Gastrocnemius medialis (tissue), 4 donors: ENCODE results near the gene VAMP4.
"Not testable (repeated sequence)": the region's sequence is repeated elsewhere in the genome, so short reads cannot be mapped to it uniquely, and the experiment has no call there.

Source experiments
- CTCF ChIP-seq, 5 experiments: fragments of 450-650 bp in 3 of 5; fragments of 200-600 bp in 2 of 5; sonication (generic) in 2 of 5; IDR thresholded peaks in 4 of 5; conservative IDR thresholded peaks in 1 of 5; 1 replicate in 4 of 5; 2 replicates in 1 of 5; pipeline ENCODE4 v1.5.1; 2016 to 2019; ENCODE audit warnings: antibody characterized with exemption in 5 of 5, mild to moderate bottlenecking in 3 of 5, moderate library complexity in 3 of 5
- POLR2A ChIP-seq, 2 donors: fragments of 450-650 bp; IDR thresholded peaks; one replicate each; pipeline ENCODE4 v1.6.1; 2017; ENCODE audit warnings: antibody characterized with exemption in 2 of 2, mild to moderate bottlenecking in 2 of 2, moderate library complexity in 2 of 2

GRCh38 chr1:171723180-171723579, 18.7 kb downstream of the VAMP4 start:
- not testable (repeated sequence) for TF ChIP-seq CTCF (IDR thresholded peaks at IDR 0.05 in 4 of 5, conservative IDR thresholded peaks at IDR 0.05 in 1 of 5); POLR2A (IDR thresholded peaks at IDR 0.05)
